H54 (cell line): ENCODE measurements around the gene KRTAP4-16.
"Not testable (repeated sequence)": the region's sequence is repeated elsewhere in the genome, so short reads cannot be mapped to it uniquely, and the experiment has no call there.

Experiments
- DNase-seq: peaks from one replicate; pipeline ENCODE4 v3.0.0; 2011; ENCODE audit warnings: low spot score, mixed read lengths; ENCODE audit not compliant: insufficient read length
- FAIRE-seq: peaks from 3 replicates; lab custom pipeline; 2011; peaks lifted over from hg19 to GRCh38; lab: Jason Lieb, UNC
- POLR2A ChIP-seq: IDR thresholded peaks from 2 replicates; pipeline ENCODE4 v1.6.1; 2011; ENCODE audit warnings: low read depth, mild to moderate bottlenecking, low read length

The KRTAP4-16 gene

DNA sequence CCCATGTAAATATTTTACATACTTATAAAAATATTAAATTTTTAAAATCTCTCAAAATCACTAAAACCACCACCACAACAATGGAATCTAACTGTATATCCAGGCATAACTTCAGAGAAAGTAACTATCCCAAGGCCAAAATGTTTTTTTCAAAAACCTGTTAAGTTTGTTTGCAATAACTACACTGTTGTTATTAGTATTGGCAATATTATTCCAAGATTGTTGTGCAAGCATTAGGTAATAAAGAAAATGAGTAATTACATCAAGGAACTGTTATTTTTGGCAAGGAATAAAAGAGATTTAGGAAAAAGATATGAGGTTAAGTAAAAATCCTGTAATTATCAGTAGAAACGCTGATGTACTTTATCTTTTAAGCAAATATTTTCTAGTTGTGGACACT is 25.4 kb upstream of the KRTAP4-16 start:
- TF ChIP-seq POLR2A: no peak
- DNase-seq (no peak), FAIRE-seq (no peak)

GRCh38 chr17:41126412-41126811 is 24.4 kb upstream of the KRTAP4-16 start:
- no peak for FAIRE-seq
- no peak for TF ChIP-seq POLR2A
- no peak for DNase-seq

DNA sequence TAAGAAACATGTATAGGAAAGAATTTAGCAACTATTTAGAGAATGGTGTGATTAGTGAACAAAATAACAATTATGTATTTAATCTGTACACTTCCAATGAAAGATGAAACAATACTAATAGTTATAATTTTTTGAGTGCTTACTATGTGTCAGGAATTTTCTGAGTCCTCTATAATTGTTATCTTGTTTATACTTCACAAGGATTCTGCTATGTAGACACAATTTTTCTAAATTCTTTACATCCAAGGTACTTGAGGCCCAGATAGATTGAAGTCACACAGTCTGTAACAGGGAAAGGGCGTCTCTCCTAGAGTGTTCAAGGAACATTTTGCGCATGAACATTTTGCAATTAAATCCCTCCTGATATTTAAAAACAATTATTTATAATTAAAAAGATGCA is 23.1 kb upstream of the KRTAP4-16 start:
- no peak for TF ChIP-seq POLR2A
- FAIRE-seq: no peak
- no peak for DNase-seq

- FAIRE-seq, DNase-seq: not testable (repeated sequence)
These were observed 22.0 kb upstream of the KRTAP4-16 start, which contains the start of gene KRTAP4-12 for GRCh38 chr17:41123991-41124371. KRTAP4-12 (minus strand) TSS chr17:41124182; CDS start chr17:41124122, 60 bp downstream.

- not testable (repeated sequence) for FAIRE-seq, DNase-seq
These were observed 21.4 kb upstream of the KRTAP4-16 start for GRCh38 chr17:41123292-41123990.

GRCh38 chr17:41121742-41122141 is 19.7 kb upstream of the KRTAP4-16 start:
- no peak for TF ChIP-seq POLR2A
- FAIRE-seq: no peak

DNA sequence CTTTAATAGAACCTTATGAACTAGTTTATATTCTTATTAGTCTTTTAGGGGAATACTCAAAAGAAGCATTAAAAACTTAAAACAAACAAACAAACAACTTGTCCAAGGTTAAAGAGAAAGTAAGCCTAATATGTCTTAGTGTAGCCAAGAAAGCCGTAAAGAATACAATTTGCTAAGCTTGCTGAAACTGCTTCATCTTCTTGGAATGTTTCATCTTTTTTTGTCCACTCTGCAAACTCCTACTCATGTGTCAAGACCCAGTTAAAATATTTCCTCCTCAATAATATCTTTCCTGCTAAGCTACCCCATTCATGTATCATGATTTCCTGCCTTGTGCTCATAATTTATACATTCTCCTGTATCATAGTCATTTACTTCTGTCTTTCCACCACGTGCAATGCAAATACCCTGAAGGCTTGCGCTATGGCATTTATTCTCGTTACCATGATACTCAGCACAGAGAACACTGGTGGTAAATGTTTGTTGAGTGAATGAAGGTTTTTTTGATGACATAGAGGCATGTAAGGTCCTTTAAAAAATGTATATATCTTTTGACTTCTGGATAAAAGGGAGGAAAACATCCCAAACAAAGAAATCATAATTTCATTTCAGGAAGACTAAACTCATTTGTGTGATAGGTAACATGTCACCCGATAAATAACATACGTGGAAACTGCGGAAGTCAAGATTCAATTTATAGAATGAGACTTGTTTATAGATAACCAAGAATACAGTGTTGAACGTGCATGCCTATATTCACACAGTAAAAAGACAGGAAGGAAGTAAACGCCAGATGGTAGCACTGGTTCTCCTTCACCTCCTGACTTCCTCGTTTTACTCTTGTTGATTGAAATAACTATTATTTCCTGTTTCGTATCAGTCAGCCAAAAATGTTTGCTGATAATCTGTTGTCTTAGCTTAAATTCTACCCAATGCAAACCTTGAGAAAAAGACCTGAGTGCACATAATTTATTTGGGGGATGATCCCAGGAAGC is 18.0 kb upstream of the KRTAP4-16 start:
- not testable (repeated sequence) for DNase-seq
- FAIRE-seq: peak; percentile 93

More at GRCh38 chr17:41121742-41122141, 19.7 kb upstream of the KRTAP4-16 start:
- DNase-seq: no peak

- no peak for TF ChIP-seq POLR2A
- FAIRE-seq (no peak), DNase-seq (no peak)
These were observed 16.7 kb upstream of the KRTAP4-16 start for GRCh38 chr17:41118721-41119120.

DNA sequence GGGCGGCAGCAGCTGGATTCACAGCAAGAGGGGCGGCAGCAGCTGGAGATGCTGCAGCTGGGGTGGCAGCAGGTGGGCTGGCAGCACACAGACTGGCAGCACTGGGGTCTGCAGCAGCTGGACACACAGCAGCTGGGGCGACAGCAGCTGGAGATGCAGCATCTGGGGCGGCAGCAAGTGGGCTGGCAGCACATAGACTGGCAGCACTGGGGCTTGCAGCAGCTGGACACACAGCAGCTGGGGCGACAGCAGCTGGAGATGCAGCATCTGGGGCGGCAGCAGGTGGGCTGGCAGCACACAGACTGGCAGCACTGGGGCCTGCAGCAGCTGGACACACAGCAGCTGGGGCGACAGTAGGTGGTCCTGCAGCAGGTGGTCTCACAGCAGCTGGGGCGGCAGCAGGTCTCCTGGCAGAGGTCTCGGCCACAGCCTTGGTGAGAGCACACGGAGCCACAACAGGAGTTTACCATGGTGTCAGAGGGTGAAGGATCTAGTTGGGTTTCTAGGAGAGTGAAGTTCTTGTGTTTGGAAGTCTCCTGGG is 15.9 kb upstream of the KRTAP4-16 start, which contains the start of gene KRTAP4-11:
TSS of gene KRTAP4-11 (minus strand) at position 528 of the 541 bp plus-strand sequence. CDS start at position 470, 58 bp downstream.
- DNase-seq, FAIRE-seq: not testable (repeated sequence)

- DNase-seq (no peak), FAIRE-seq (no peak)
- TF ChIP-seq POLR2A: no peak
These were observed 14.3 kb upstream of the KRTAP4-16 start for GRCh38 chr17:41116297-41116696.

- no peak for TF ChIP-seq POLR2A
- FAIRE-seq: no peak
- DNase-seq: no peak
These were observed 9.3 kb upstream of the KRTAP4-16 start for GRCh38 chr17:41111151-41111885.

- FAIRE-seq, DNase-seq: not testable (repeated sequence)
These were observed 6.8 kb upstream of the KRTAP4-16 start for GRCh38 chr17:41108728-41109386.

DNA sequence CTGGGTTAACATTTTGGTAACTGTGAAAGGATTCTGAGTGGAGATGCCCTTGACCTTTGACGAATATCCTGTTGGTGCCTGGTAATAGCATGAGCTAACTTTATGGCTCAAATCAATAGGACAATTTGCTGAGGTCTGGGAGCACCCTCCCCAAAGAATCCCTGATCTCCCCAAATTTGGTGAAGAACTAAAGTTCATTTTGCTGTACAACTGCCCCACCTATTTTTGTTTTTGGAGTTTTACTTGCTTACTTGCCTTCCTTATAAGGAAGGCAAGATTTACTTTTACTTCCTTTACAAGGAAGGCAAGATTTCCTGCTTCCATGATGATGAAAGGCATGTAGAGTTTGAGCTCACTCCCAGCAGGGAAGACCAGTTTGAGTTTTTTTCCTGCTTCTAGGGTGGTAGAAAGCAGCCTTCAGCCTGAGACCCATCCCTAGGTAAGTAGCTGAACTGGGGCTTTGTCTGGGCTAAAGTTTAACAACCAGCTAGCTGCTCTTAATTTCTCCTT is 6.0 kb upstream of the KRTAP4-16 start:
- DNase-seq (no peak), FAIRE-seq (no peak)
- no peak for TF ChIP-seq POLR2A

DNA sequence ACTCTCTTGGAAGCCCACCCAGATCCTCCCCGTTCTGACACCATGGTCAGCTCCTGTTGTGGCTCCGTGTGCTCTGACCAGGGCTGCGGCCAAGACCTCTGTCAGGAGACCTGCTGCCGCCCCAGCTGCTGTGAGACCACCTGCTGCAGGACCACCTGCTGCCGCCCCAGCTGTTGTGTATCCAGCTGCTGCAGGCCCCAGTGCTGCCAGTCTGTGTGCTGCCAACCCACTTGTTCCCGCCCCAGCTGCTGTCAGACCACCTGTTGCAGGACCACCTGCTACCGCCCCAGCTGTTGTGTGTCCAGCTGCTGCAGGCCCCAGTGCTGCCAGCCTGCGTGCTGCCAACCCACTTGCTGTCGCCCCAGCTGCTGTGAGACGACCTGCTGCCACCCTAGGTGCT is 3.3 kb upstream of the KRTAP4-16 start, which contains the start of gene KRTAP4-9:
TSS of gene KRTAP4-9 (plus strand) at position 43 of the 400 bp plus-strand sequence. CDS start at position 43, 0 bp downstream.
- DNase-seq, FAIRE-seq: not testable (repeated sequence)

DNA sequence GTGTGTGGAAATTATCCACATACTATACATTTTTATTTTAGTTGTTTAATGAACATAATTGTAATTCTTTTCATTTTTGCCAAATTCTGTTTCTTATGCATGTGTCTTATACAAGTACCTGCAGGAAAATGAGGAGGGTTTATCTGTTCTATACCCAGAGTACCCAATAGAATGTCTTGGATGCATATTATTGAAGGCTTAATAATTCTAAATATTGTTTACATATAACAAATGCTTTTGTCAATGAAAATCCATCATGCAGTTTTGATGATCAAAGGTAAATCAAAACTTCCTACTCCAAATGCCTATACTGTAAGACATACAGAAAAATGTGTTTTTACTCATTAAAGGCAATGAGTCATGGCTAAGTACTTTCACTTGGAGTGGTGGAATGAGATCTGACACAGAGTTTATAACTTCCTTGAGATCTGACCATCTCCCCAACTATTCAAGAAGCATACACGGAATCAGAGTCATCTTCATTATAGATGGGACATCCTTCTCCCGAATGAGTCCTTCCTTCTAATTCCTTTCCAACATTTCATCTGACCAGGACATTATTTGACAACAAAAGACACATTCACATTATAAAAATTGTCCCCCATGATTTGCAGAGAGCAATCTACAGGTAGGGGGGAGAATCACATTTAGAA is 2.5 kb upstream of the KRTAP4-16 start:
- FAIRE-seq: peak; percentile 95
- DNase-seq: not testable (repeated sequence)
